Right ventricle myocardium inferior (tissue), 1 donor: ENCODE data around the gene CD84. TPM values are rescaled to one million over a fixed set of nuclear protein-coding genes. Genes with fewer than 3 reads are reported as not detected.
A peak's percentile ranks its signal among the peaks of the same experiment; 100 is the strongest.
"Not testable (repeated sequence)": the region's sequence is repeated elsewhere in the genome, so short reads cannot be mapped to it uniquely, and the experiment has no call there.

Source experiments
- ATAC-seq: fragments of 200-7000 bp; cut with Tn5 transposase; one replicate; pipeline ENCODE4 v1.9.1; 2020; ENCODE audit warnings: mild to moderate bottlenecking, moderate library complexity
- DNase-seq: peaks from one replicate; pipeline ENCODE4 v3.0.0; 2021; ENCODE audit errors: missing footprints
- intact Hi-C: fragments of 100-400 bp; cut with DNase I; formaldehyde crosslinking; loops from one replicate; pipeline ENCODE4 v1.11.0; 2022
- total RNA-seq: library from RNA; stranded (reverse); fragmentation: NEBNext Ultra II Directional; extraction: Animal tissue kit (Norgen Biotek cat#: 25700); gene quantifications from one replicate; pipeline ENCODE4 v1.2.1, GENCODE V29; 2021
- donor health status: DM: no; HTN: yes; CAD: no; lungs with severe emphysema.

The CD84 gene
- total RNA-seq, 1 donor from 2014 or later: 3.4 TPM

- DNase-seq: no peak
- intact Hi-C loops: no loop called here
- no peak for ATAC-seq
These were observed 1.1 kb downstream of the CD84 start for GRCh38 chr1:160578175-160578524.

- ATAC-seq (no peak), DNase-seq (no peak)
- intact Hi-C loops: no loop called here
These were observed 1.6 kb downstream of the CD84 start for GRCh38 chr1:160577671-160578070.

- intact Hi-C loops: no loop called here
- no peak for DNase-seq
- ATAC-seq: no peak
These were observed 2.4 kb downstream of the CD84 start for GRCh38 chr1:160576884-160577283.

GRCh38 chr1:160576390-160576789 is 2.9 kb downstream of the CD84 start:
- ATAC-seq (no peak), DNase-seq (no peak)
- intact Hi-C loops: no loop called here

GRCh38 chr1:160575112-160575664 is 4.1 kb downstream of the CD84 start:
- DNase-seq (no peak), ATAC-seq (peak; percentile 68)
- intact Hi-C loops: no loop called here

DNA sequence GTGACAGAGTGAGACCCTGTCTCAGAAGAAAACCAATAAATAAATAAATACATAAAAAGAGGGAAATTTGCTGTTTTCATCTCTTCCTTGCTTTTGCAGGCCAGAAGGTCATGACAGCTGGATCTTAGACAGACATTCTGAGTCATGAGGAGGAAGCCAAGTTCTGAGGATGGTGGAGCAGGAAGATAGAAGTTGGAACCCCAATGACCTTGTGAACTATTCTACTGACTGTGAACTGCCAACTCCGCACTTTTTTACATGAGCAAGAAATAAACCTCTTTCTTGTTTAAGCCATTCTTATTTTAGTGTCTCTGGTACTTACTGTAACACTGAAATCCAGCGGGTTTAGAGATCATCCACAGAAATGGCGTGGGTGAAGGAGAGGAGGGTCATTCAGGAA is 8.5 kb downstream of the CD84 start:
- ATAC-seq (no peak), DNase-seq (no peak)
- intact Hi-C loops: no loop called here

- ATAC-seq (no peak), DNase-seq (no peak)
- intact Hi-C loops: no loop called here
These were observed 9.5 kb downstream of the CD84 start for GRCh38 chr1:160569806-160570205.

GRCh38 chr1:160567858-160568682 is 11.2 kb downstream of the CD84 start:
- ATAC-seq: no peak
- intact Hi-C loops: no loop called here
- DNase-seq: no peak

GRCh38 chr1:160567341-160567740 is 12.0 kb downstream of the CD84 start:
- ATAC-seq (no peak), DNase-seq (no peak)
- intact Hi-C loops: no loop called here

DNA sequence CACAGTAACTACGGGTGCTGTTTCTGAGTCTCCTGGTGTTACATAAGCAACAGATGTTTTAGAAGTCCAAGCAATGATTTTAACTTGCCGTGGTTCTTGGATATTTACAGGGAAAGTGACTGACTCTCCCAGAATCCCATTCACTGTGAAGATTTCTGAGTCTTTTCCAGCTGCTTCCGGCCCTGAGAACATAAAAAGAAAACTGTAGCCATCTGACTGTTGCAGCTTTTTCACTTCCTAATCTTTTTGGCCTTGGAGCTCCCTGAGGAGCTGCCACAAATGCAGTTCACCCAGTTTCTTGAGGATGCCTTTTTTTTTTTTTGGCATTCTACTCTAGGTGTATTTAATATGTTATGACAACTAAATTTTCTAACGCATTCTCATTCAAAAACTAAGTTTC is 13.7 kb downstream of the CD84 start:
- ATAC-seq (no peak), DNase-seq (no peak)
- intact Hi-C loops: no loop called here

- intact Hi-C loops, DNase-seq, ATAC-seq: not testable (repeated sequence)
These were observed 16.1 kb downstream of the CD84 start for GRCh38 chr1:160563230-160563629.

GRCh38 chr1:160562745-160563144 is 16.6 kb downstream of the CD84 start:
- intact Hi-C loops, DNase-seq, ATAC-seq: not testable (repeated sequence)

DNA sequence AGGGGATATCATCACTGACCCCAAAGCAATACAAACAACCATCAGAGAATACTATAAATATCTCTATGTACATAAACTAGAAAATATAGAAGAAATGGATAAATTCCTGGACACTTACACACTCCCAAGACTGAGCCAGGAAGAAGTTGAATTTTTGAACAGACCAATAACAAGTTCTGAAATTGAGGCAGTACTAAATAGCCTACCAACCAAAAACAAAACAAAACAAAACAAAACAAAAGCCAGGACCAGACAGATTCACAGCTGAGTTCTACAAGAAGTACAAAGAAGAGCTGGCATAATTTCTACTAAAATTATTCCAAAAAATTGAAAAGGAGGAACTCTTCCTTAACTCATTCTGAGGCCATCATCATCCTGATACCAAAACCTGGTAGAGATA is 18.5 kb downstream of the CD84 start:
- intact Hi-C loops: no loop called here
- DNase-seq (no peak), ATAC-seq (no peak)

GRCh38 chr1:160560045-160560705 is 19.1 kb downstream of the CD84 start:
- ATAC-seq: no peak
- intact Hi-C loops: no loop called here
- DNase-seq: no peak

GRCh38 chr1:160559437-160559836 is 19.9 kb downstream of the CD84 start:
- intact Hi-C loops, ATAC-seq: not testable (repeated sequence)

GRCh38 chr1:160558660-160559380 is 20.5 kb downstream of the CD84 start:
- intact Hi-C loops: no loop called here
- DNase-seq (no peak), ATAC-seq (no peak)

More at GRCh38 chr1:160559437-160559836, 19.9 kb downstream of the CD84 start:
- not testable (repeated sequence) for DNase-seq

GRCh38 chr1:160553778-160554177 is 25.5 kb downstream of the CD84 start:
- intact Hi-C loops: no loop called here
- DNase-seq (no peak), ATAC-seq (no peak)

- intact Hi-C loops: no loop called here
These were observed 26.9 kb downstream of the CD84 start for GRCh38 chr1:160552425-160552824.

DNA sequence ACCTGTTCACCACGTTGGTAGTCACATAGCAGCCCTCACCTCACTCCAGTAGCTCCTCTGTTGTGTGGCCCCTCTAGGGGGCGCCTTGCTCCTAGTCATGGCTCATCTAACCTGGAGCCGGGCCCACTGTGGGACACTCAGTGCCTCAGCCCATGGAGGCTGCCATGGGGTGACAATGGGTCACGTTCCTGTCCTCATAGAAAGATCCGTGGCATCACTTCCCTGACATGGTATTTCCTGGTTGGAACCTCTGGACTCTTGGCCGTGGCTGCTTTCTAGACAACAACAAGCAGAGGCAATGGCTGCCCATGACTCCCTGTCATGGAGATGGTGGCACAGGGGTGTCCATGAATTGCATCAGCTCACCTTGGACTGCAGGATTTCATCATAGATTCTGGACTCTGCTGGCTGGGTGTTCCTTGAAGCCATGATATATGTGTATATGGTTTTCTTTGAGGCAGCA is 28.7 kb downstream of the CD84 start:
- intact Hi-C loops: no loop called here
- DNase-seq (peak; percentile 67), ATAC-seq (no peak)

More at GRCh38 chr1:160552425-160552824, 26.9 kb downstream of the CD84 start:
- no peak for DNase-seq
- ATAC-seq: no peak
